SK-N-SH (cell line): ENCODE results near the gene PRKX. TPM values are rescaled to one million over a fixed set of nuclear protein-coding genes. Genes with fewer than 3 reads are reported as not detected.

Experiments
- CTCF ChIA-PET: fragments of 300-600, 350-600 bp; formaldehyde crosslinking; extraction: SDS; loops from one replicate; lab custom pipeline; 2021; lab: Yijun Ruan, JAX
- POLR2A ChIA-PET: fragments of 350-600 bp; sonication (Branson Sonifier 250); formaldehyde crosslinking; extraction: SDS; loops from one replicate; lab custom pipeline; 2020; ENCODE audit warnings: antibody characterized with exemption, inconsistent platforms; lab: Yijun Ruan, JAX
- DNase-seq: peaks from one replicate; pipeline ENCODE4 v3.0.0; 2012
- H2AFZ ChIP-seq: fragments of 200-600 bp; sonication (generic); 2 replicates; pipeline ENCODE4 v1.8.1; 2016; ENCODE audit warnings: antibody characterized with exemption, mild to moderate bottlenecking, low read depth
- H3F3A ChIP-seq: fragments of 200-600 bp; sonication (generic); replicated peaks from 2 replicates; pipeline ENCODE3; 2016; ENCODE audit warnings: antibody characterized with exemption, mild to moderate bottlenecking; ENCODE audit not compliant: insufficient read depth
- H3K27ac ChIP-seq, 2 experiments: fragments of 200-500 bp in 1 of 2; fragments of 200-600 bp in 1 of 2; sonication (Bioruptor generic) in 1 of 2; sonication (generic), shearing (Covaris generic) in 1 of 2; 2 replicates each; pipeline versions ENCODE4 v1.5.1 to v1.6.1; 2014 to 2016; ENCODE audit warnings: low read depth in 2 of 2, inconsistent platforms in 1 of 2, low read length in 1 of 2, mild to moderate bottlenecking in 1 of 2, mixed read lengths in 1 of 2
- H3K27me3 ChIP-seq: fragments of 200-600 bp; sonication (generic), shearing (Covaris generic); 2 replicates; pipeline ENCODE4 v1.6.1; 2016; ENCODE audit warnings: mixed run types; ENCODE audit not compliant: insufficient read depth
- H3K36me3 ChIP-seq, 2 experiments: fragments of 200-500 bp in 1 of 2; fragments of 200-600 bp in 1 of 2; sonication (Bioruptor generic) in 1 of 2; sonication (generic) in 1 of 2; replicated peaks in 1 of 2; 2 replicates each; pipeline versions ENCODE3 to v1.5.1; 2014 to 2016; ENCODE audit warnings: low read length in 1 of 2, mild to moderate bottlenecking in 1 of 2; ENCODE audit not compliant: insufficient read depth in 2 of 2, control insufficient read depth in 1 of 2
- H3K4me1 ChIP-seq, 2 experiments: fragments of 200-500 bp in 1 of 2; fragments of 200-600 bp in 1 of 2; sonication (Bioruptor generic) in 1 of 2; sonication (generic), shearing (Covaris generic) in 1 of 2; 2 replicates each; pipeline versions ENCODE4 v1.5.1 to v1.6.1; 2014 to 2016; ENCODE audit warnings: low read depth in 1 of 2, low read length in 1 of 2, mixed run types in 1 of 2; ENCODE audit not compliant: insufficient read depth in 2 of 2, control insufficient read depth in 1 of 2
- H3K4me2 ChIP-seq: fragments of 200-600 bp; sonication (generic), shearing (Covaris generic); 2 replicates; pipeline ENCODE4 v1.6.1; 2017; ENCODE audit warnings: mixed run types
- H3K4me3 ChIP-seq, 2 experiments: fragments of 200-500 bp in 1 of 2; fragments of 200-600 bp in 1 of 2; sonication (Bioruptor generic) in 1 of 2; sonication (generic), shearing (Covaris generic) in 1 of 2; 2 replicates each; pipeline versions ENCODE4 v1.5.1 to v1.8.1; 2014 to 2016; ENCODE audit warnings: low read depth in 2 of 2, inconsistent platforms in 1 of 2, low read length in 1 of 2, mild to moderate bottlenecking in 1 of 2, mixed read lengths in 1 of 2, moderate library complexity in 1 of 2
- H3K79me2 ChIP-seq: fragments of 200-600 bp; sonication (generic); 2 replicates; pipeline ENCODE4 v1.8.1; 2017; ENCODE audit warnings: mild to moderate bottlenecking; ENCODE audit not compliant: insufficient read depth
- H3K9ac ChIP-seq: fragments of 200-600 bp; sonication (generic); 2 replicates; pipeline ENCODE4 v1.6.1; 2017; ENCODE audit warnings: mixed run types
- H3K9me2 ChIP-seq: fragments of 200-600 bp; sonication (generic); 2 replicates; pipeline ENCODE4 v1.6.1; 2017; ENCODE audit warnings: mixed run types
- H3K9me3 ChIP-seq: fragments of 200-600 bp; sonication (generic); 2 replicates; pipeline ENCODE4 v1.6.1; 2017; ENCODE audit warnings: mixed run types, mild to moderate bottlenecking, moderate library complexity
- H4K20me1 ChIP-seq: fragments of 200-600 bp; sonication (generic); 2 replicates; pipeline ENCODE4 v1.6.1; 2017; ENCODE audit warnings: mild to moderate bottlenecking, mixed run types; ENCODE audit not compliant: insufficient read depth
- CHD2 ChIP-seq: fragments of 150-350 bp; IDR thresholded peaks from 2 replicates; pipeline ENCODE4 v1.6.1; 2018; ENCODE audit warnings: low read length; ENCODE audit not compliant: partially characterized antibody
- CTCF ChIP-seq: fragments of 200-600 bp; sonication (generic); IDR thresholded peaks from 2 replicates; pipeline ENCODE4 v1.6.1; 2017; ENCODE audit warnings: antibody characterized with exemption, mild to moderate bottlenecking, moderate library complexity
- EP300 ChIP-seq, 2 experiments: IDR thresholded peaks; 2 replicates each; pipeline versions ENCODE4 v1.4.0 to v1.6.1; 2012; ENCODE audit warnings: borderline replicate concordance in 1 of 2, low read depth in 1 of 2, low read length in 1 of 2
- FOXJ3 ChIP-seq: sonication (generic); formaldehyde crosslinking; IDR thresholded peaks from 2 replicates; pipeline ENCODE4 v1.5.1; 2020; ENCODE audit warnings: mild to moderate bottlenecking, missing genetic modification reagents
- FOXM1 ChIP-seq: IDR thresholded peaks from 2 replicates; pipeline ENCODE4 v1.4.0; 2012; ENCODE audit warnings: low read depth, mild to moderate bottlenecking
- GABPA ChIP-seq: IDR thresholded peaks from 2 replicates; pipeline ENCODE4 v1.4.0; 2012; ENCODE audit warnings: low read depth, mild to moderate bottlenecking
- GATA2 ChIP-seq: sonication (generic); formaldehyde crosslinking; IDR thresholded peaks from 2 replicates; pipeline ENCODE4 v1.5.0; 2020; ENCODE audit warnings: mild to moderate bottlenecking, missing genetic modification reagents
- MEF2A ChIP-seq: IDR thresholded peaks from 2 replicates; pipeline ENCODE4 v1.4.0; 2012; ENCODE audit warnings: low read depth, borderline replicate concordance
- MXI1 ChIP-seq: IDR thresholded peaks from 2 replicates; pipeline ENCODE4 v1.6.1; 2012; ENCODE audit warnings: mild to moderate bottlenecking, low read depth, low read length, improper control_type of control experiment
- NRF1 ChIP-seq: IDR thresholded peaks from 2 replicates; pipeline ENCODE4 v1.6.1; 2012; ENCODE audit warnings: low read depth, mild to moderate bottlenecking, low read length
- POLR2AphosphoS5 ChIP-seq: IDR thresholded peaks from 2 replicates; pipeline ENCODE4 v1.6.1; 2012; ENCODE audit warnings: low read depth, low read length
- REST ChIP-seq: IDR thresholded peaks from 2 replicates; pipeline ENCODE4 v1.6.1; 2012; ENCODE audit warnings: mild to moderate bottlenecking, low read depth, low read length, moderate library complexity
- RFX5 ChIP-seq: IDR thresholded peaks from 2 replicates; pipeline ENCODE4 v1.6.1; 2012; ENCODE audit warnings: mild to moderate bottlenecking, improper control_type of control experiment, low read length
- TAF1 ChIP-seq: IDR thresholded peaks from 2 replicates; pipeline ENCODE4 v1.6.1; 2012; ENCODE audit warnings: low read depth, mild to moderate bottlenecking, low read length, moderate library complexity, borderline replicate concordance
- TCF12 ChIP-seq: IDR thresholded peaks from 2 replicates; pipeline ENCODE4 v1.4.0; 2012
- WGBS: methylation state at CpG from one replicate; pipeline ENCODE4 v1.1.6; 2017; ENCODE audit warnings: low lambda C conversion rate; 5-methylcytosine and 5-hydroxymethylcytosine counted together
- polyA plus RNA-seq, 3 experiments: library from polyadenylated mRNA; depleted of rRNA; stranded (reverse); fragments of >200 nt; gene quantifications; 2 replicates each; pipeline ENCODE4 v1.2.3, GENCODE V29; 2012
- TF ChIP-seq, protein P1 (sequence below): IDR thresholded peaks from 2 replicates; pipeline ENCODE4 v1.4.0; 2012; ENCODE audit warnings: low read depth
- TF ChIP-seq, protein P2 (sequence below): IDR thresholded peaks from 2 replicates; pipeline ENCODE4 v1.4.0; 2012; ENCODE audit warnings: low read depth, borderline replicate concordance
- TF ChIP-seq, protein P3 (sequence below): fragments of 150-350 bp; IDR thresholded peaks from 2 replicates; pipeline ENCODE4 v1.6.1; 2017; ENCODE audit warnings: antibody characterized with exemption, low read length, low read depth, borderline replicate concordance

PRKX gene
- polyA plus RNA-seq, 1 of the 3 experiments (the other 2 are of a cell fraction): 6.5 TPM

DNA sequence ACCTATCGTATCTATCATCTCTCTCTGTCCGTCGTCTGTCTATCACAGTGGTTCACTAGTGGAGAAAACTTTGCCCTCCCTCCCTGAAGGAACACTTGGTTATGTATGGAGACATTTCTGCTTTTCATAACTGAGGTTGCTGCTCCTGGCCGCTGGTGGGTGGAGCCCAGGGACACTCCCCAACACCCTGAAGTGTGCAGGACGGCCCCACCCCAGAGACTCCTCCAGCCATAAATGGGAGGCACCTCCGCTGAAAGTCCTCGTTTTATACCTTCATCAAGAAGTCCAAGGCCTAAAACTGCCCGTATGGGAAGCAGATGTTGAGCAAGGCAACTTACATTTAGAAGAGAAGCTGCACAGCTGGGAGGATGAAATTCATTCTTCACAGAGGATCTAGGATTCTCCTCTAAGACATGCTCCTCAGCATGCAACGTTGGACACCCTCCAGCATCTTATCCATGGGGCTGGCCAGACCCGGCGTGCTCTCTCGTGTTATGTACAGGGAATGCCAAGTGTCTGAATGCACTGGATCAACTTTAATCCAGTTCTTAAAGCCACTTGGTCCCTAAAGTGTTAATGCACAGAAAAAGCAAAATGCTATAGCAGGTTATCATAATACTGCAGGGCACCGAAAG is 43.5 kb downstream of the PRKX start:
- no peaks in the 10 kb centered on the region for H3K4me1 ChIP-seq
- no peaks in the 10 kb centered on the region for H3K27me3 ChIP-seq
- H3K79me2 ChIP-seq: no peaks in the 10 kb centered on the region
- WGBS: 60% methylated on average over 12 of the region's 13 CpGs
- TF ChIP-seq FOXM1: no peak
- TF ChIP-seq, protein P1, sequence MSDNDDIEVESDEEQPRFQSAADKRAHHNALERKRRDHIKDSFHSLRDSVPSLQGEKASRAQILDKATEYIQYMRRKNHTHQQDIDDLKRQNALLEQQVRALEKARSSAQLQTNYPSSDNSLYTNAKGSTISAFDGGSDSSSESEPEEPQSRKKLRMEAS: no peak
- TF ChIP-seq MEF2A: no peak
- no peak for TF ChIP-seq RFX5
- TF ChIP-seq, protein P2, sequence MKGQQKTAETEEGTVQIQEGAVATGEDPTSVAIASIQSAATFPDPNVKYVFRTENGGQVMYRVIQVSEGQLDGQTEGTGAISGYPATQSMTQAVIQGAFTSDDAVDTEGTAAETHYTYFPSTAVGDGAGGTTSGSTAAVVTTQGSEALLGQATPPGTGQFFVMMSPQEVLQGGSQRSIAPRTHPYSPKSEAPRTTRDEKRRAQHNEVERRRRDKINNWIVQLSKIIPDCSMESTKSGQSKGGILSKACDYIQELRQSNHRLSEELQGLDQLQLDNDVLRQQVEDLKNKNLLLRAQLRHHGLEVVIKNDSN: no peak
- TF ChIP-seq POLR2AphosphoS5: no peak
- TF ChIP-seq FOXJ3 (CRISPR knock-in tag): no peak
- no peak for TF ChIP-seq GABPA
- no peak for DNase-seq
- H2AFZ ChIP-seq: no peak overlapping the region
- ChIA-PET CTCF (interaction anchor here (1.0 kb wide), 1 partner anchor 18 kb away, joined by 4 read pairs; no protein-coding TSS in a partner anchor), POLR2A (no interaction called here)
- H3K4me2 ChIP-seq: no peak overlapping the region
- H3K36me3 ChIP-seq: no peaks in the 10 kb centered on the region
- no peaks in the 10 kb centered on the region for H4K20me1 ChIP-seq
- no peak overlapping the region for H3K4me3 ChIP-seq
- no peaks in the 10 kb centered on the region for H3F3A ChIP-seq
- no peaks in the 10 kb centered on the region for H3K9me3 ChIP-seq
- H3K9ac ChIP-seq: no peak overlapping the region
- no peak overlapping the region for H3K27ac ChIP-seq
- no peaks in the 10 kb centered on the region for H3K9me2 ChIP-seq

DNA sequence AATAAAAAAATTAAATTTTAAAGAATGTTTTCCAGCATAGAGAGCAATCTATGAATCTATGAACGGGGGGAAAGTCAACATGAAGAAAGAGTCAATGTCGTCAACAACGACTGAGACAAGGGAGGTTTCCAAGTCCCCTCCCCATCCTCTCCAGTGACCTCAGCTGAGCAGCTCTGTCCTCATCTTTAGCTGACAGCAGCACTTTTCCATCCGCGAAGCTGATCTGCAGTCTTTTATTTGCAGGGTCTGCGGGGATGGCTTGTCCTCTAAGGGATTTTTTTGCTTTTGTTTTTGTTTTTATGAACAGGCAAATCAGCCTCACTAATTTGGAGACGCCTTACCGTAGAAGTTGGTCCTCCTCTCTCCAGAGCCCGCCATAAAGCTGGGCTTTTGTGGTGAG is 46.5 kb downstream of the PRKX start:
- no peaks in the 10 kb centered on the region for H3K4me1 ChIP-seq
- H3K36me3 ChIP-seq: no peaks in the 10 kb centered on the region
- 66% methylated on average over 9 of the region's 9 CpGs for WGBS
- no peak overlapping the region for H3K9ac ChIP-seq
- no peak overlapping the region for H3K4me2 ChIP-seq
- no peaks in the 10 kb centered on the region for H4K20me1 ChIP-seq
- no peaks in the 10 kb centered on the region for H3K9me3 ChIP-seq
- H2AFZ ChIP-seq: no peak overlapping the region
- H3F3A ChIP-seq: no peaks in the 10 kb centered on the region
- H3K27ac ChIP-seq: no peak overlapping the region
- ChIA-PET POLR2A (no interaction called here), CTCF (no interaction called here)
- H3K9me2 ChIP-seq: no peaks in the 10 kb centered on the region
- H3K79me2 ChIP-seq: no peaks in the 10 kb centered on the region
- H3K4me3 ChIP-seq: no peak overlapping the region
- H3K27me3 ChIP-seq: no peaks in the 10 kb centered on the region
- no peak for DNase-seq
- TF ChIP-seq TCF12 (no peak), GATA2 (CRISPR knock-in tag) (no peak), TAF1 (no peak), CHD2 (no peak), RFX5 (no peak), EP300 (IDR thresholded peaks at IDR 0.05; ENCODE audit: borderline replicate concordance in 1 of 2, low read depth in 1 of 2, low read length in 1 of 2) (no peak), CTCF (no peak), FOXM1 (no peak), MXI1 (no peak), NRF1 (no peak), REST (no peak)
- TF ChIP-seq, protein P3, sequence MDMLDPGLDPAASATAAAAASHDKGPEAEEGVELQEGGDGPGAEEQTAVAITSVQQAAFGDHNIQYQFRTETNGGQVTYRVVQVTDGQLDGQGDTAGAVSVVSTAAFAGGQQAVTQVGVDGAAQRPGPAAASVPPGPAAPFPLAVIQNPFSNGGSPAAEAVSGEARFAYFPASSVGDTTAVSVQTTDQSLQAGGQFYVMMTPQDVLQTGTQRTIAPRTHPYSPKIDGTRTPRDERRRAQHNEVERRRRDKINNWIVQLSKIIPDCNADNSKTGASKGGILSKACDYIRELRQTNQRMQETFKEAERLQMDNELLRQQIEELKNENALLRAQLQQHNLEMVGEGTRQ: no peak
- TF ChIP-seq, protein P1: no peak
- TF ChIP-seq, protein P2: no peak
